GM12875 (cell line): ENCODE data around the gene SOX4.
A peak's percentile ranks its signal among the peaks of the same experiment; 100 is the strongest.

Experiments
- H3K4me3 ChIP-seq: one replicate; pipeline ENCODE4 v1.5.1; 2011; ENCODE audit warnings: low read depth, low read length, control low read depth
- CTCF ChIP-seq: IDR thresholded peaks from 2 replicates; pipeline ENCODE4 v1.5.1; 2011; ENCODE audit warnings: low read depth, mild to moderate bottlenecking, control low read depth, inconsistent platforms, low read length, moderate library complexity, borderline replicate concordance; ENCODE audit not compliant: insufficient read depth

SOX4 gene

GRCh38 chr6:21587961-21588480 lies 5.5 kb upstream of the SOX4 start:
- peak overlapping the region; percentile 69 for H3K4me3 ChIP-seq
- no peak for TF ChIP-seq CTCF

GRCh38 chr6:21588481-21589351 lies 4.8 kb upstream of the SOX4 start:
- peak overlapping the region; percentile 69 for H3K4me3 ChIP-seq
- no peak for TF ChIP-seq CTCF

GRCh38 chr6:21589352-21590345 lies 3.9 kb upstream of the SOX4 start:
- H3K4me3 ChIP-seq: peak overlapping the region; percentile 69
- TF ChIP-seq CTCF: peak; percentile 86

GRCh38 chr6:21590346-21590745 lies 3.2 kb upstream of the SOX4 start:
- H3K4me3 ChIP-seq: no peak overlapping the region
- no peak for TF ChIP-seq CTCF

- TF ChIP-seq CTCF: no peak
- no peak overlapping the region for H3K4me3 ChIP-seq
Measured at GRCh38 chr6:21591446-21591845, 2.1 kb upstream of the SOX4 start.

- TF ChIP-seq CTCF: no peak
- no peak overlapping the region for H3K4me3 ChIP-seq
Measured at GRCh38 chr6:21592953-21593352, 598 bp upstream of the SOX4 start.
